A172 (cell line): ENCODE data around the gene TMEM151B. TPM values are rescaled to one million over a fixed set of nuclear protein-coding genes. Genes with fewer than 3 reads are reported as not detected.
"Not testable (repeated sequence)": the region's sequence is repeated elsewhere in the genome, so short reads cannot be mapped to it uniquely, and the experiment has no call there.

ENCODE experiments used
- DNase-seq: peaks from one replicate; pipeline ENCODE4 v3.0.0-alpha.2; 2015; ENCODE audit warnings: low spot score
- total RNA-seq: library from RNA; depleted of rRNA; stranded (reverse); fragments of >200 nt; shearing (Covaris generic); gene quantifications from 2 replicates; pipeline ENCODE4 v1.2.3, GENCODE V29; 2014

Gene TMEM151B
- total RNA-seq, 1 experiment from 2014 or later, result 1.3 TPM

DNA sequence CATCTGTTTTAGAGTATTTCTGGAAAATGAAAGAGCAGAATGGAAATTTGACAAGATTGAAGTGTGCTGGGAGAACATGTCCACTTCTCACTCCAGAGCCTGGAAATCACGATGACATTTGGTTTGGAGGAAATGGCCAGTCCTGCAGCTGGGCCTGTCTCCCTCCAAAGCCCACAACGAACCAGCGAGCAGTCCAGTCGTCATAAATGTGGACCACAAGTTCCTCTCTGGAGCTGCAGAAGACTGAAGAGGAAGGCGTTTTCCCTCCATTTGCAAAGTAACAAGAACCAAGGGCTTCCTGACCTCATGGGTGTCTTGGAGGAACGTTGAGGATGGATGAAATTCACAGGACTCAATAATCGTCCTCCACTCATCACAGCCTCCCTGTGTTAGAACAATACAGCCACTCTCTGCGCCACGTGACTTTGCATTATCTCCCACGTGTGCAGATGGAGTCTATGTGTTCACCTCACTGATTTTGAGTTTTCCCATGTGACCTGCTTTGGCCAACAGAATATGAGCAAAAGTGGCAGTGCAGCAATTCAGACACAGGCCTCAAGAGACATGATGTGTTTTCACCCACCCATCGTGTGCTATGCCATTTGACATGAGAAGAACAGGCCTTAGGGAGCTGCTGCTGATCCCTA, 63.1 kb downstream of the TMEM151B start:
- no peak for DNase-seq

DNA sequence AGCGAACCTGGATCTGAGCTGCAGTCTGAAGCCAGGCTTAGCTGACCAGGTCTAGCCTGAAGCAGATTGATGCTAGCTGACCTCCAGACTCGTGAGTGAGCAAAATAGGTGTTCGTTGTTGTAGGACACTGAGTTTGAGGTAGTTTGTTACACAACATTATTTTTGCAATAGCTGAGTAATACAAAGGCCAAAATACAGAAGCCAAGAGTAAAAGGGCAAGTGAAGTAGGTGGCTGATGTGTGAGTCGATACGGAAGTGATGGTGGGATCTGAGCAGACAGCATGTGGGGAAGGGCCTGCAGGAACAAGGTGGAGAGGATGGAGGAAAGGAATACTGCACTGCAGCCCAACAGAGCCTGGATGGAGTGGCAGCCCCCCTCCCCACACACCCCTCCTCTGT, 63.7 kb downstream of the TMEM151B start:
- DNase-seq, result no peak

DNA sequence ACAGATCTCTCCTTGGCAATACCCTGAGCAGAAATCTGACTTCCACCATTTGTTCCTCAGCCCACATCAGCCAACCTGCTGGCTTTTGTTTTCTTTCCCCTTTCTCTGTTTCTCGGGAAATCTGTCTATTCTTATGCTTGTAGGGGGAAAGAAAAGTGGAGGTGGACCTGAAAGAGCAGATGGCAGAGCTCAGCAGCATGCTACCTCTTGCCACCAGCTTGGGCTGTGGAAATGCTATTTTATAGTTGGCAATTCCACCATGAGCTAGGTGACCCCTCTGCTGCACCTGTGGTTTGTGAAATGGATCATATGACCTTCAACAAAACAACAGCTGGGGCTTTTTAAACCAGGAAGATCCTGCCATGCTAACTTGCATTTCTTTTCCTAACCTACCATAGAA, 65.4 kb downstream of the TMEM151B start:
- DNase-seq, result no peak

DNA sequence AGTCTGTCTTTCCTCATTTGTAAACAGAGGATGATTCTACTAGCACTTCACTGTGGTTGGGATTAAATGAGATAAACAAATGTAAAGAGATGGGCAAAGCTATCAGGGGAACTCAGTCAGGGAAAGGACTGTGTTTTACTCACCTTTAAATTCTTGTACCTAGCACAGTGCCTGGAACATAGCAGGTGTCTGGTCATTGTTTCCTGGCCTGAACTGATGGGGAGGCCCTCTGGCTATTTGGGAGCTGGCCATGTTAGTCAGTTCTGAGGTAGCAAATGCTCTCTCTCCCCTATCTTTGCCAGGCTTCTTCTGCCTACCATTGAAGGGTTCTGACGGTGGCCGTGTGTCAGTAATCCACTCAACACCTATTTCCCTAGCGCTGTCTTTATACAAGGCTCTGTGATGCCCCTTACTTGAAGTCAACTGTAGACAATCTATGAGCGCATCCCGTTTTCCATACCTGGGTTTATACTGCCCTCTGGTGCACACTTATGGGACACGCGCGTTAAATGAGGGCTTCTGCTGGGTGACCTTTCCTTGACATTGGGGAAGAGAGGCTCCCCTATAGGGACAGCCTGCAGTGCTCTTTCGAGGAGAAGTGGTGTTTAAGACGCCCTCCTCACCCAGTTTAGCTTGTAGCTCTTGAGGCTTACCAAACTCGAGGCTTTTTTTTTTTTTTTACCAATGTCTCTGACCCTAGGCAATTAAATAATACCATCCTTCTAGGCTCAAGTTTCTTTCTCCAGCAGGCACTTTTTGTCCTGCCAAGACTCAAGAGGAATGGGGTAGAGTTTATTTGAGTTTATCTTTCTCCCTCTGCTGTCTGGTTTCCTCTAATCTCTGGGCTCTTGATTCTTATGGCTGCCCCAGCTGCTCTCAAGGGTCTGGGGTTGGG, 68.2 kb downstream of the TMEM151B start:
- peak; percentile 62 for DNase-seq

DNA sequence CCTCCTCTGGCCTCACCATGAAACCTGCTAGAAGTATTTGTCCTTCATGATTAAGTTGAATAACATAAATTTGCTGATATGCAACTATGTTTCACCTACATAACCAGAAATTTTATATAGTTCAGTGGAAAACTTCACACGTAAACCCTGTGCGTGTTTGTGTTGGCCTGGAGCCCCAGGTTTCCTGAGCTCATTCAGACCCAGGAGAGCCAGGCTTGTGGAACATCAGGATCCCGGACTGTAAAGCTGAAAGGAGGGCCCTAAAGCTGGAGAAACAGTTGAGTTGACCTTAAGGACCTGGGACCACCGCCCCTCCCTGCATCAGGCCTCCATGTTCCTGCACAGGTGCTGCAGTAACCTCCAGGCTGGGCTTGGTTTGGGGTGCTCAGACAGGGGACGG, 69.1 kb downstream of the TMEM151B start:
- no peak for DNase-seq

DNA sequence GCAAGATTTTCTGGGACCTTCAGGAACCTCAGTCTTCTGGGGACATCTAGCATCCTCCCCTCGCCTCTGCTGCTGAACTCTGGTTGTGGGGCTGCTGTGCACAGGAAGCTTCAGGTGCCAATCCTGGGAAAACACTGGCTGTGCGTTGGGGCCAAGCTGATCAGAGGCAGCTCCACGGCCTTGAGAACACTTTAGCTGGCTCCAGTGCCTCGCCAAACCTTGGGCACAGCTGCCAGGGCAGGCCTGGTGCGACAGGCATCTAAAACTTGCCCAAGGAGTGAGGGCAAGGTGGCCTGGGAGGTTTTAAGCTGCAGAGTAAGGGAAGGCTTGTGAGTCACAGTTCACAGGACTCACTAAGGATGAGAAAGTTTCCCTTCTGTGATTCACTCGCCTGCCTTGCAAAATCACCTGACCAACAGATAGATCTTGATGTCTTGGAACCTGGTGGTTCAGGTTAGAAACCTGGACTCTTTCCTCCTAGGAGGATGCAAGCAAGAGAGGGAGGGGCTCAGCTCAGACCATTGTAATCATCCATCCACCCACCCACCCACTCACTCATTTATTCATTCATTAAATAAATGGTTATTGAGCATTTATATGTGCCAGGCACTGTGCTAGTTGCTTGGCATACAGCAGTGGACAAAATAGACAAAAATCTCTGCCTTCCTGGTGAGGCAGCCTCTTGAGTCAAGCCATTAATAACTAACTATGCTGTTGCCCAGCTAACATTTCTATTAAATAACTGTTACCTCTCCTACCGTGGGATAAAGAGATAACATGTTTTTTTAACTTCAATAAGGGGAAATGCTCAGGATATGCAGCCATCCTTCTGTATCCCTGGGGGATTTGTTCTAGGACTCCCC, 69.7 kb downstream of the TMEM151B start:
- DNase-seq, result peak; percentile 87

DNA sequence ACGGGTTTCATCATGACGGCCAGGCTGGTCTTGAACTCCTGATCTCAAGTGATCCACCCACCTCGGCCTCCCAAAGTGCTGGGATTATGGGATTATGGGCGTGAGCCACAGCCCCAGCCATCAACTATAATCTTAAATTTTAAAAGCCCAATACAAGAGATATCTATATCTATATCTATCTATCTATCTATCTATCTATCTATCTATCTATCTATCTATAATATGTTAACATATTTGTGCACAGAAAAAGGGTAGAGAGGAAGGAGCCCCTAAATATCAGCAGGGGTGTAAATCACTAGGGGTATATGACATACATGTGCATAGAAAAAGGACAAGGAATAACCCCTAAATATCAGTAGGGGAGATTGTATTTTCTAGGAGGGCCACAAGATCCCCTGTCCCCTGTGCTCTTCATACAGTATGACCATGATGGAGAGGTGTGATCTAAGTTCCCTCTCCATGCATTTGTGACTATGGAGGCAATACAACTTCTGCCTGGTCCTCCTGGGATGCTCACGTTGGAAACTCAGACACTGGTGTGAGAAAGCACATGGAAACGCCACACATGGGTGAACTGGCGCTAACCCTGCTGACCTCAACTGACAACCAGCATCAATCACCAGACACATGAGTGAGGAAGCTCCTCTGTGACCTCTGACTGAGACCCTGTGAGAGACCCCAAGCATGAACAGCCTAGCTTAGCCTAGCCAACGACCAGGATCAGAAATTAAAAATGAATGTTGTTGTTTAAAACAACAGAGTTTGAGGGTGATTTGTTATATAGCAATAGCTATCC, 71.0 kb downstream of the TMEM151B start:
- DNase-seq, result no peak

DNA sequence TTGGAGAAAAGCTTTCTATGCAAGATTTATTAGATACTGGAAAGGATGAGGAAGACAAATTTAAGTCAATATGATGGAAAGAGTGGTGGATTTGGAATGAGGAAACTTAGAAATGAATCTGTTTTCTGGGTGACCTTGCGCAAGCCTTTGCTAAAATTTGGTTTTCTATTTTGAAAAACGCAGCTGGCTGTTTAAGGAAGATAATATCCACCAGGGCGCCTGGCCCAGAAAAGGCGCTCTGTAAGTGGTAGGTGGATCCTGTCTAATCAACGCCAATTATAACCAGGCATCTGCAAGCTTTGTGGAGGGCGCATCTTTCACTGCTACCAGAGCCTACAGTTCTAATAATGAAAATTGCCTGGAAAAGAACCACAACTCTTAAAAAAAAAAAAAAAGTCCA, 71.8 kb downstream of the TMEM151B start:
- DNase-seq, result no peak

DNA sequence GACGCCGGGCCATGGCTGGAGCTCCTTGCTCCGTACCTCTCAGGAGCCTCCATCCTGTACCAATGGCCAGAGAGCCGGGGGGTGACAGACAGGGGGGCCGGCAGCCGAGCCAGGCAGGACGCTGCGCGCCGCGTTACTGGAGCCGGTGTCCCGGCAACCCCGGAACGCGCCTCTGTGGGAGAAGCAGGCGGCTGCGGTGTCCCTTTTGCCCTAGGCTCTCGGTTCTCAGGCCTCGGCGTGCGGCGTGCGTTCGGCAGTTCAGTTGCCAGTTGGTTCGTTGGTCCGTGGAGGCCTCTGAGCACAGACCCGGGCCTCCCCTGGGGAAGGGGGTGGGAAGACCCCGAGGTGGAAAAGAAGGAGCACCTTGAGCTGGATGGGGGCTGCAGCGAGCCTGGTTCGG, 72.2 kb downstream of the TMEM151B start, which contains the start of gene SPATS1:
Gene SPATS1 (plus strand): TSS at position 162 of the 400 bp plus-strand sequence. CDS start 446 bp downstream, outside the sequence.
- DNase-seq, result no peak

DNA sequence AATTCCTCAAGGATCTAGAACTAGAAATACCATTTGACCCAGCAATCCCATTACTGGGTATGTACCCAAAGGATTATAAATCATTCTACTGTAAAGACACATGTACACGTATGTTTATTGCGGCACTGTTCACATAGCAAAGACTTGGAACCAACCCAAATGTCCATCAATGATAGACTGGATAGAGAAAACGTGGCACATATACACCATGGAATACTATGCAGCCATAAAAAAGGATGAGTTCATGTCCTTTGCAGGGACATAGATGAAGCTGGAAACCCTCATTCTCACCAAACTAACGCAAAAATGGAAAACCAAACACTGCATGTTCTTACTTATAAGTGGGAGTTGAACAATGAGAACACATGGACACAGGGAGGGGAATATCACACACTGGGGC, 76.6 kb downstream of the TMEM151B start:
- not testable (repeated sequence) for DNase-seq

DNA sequence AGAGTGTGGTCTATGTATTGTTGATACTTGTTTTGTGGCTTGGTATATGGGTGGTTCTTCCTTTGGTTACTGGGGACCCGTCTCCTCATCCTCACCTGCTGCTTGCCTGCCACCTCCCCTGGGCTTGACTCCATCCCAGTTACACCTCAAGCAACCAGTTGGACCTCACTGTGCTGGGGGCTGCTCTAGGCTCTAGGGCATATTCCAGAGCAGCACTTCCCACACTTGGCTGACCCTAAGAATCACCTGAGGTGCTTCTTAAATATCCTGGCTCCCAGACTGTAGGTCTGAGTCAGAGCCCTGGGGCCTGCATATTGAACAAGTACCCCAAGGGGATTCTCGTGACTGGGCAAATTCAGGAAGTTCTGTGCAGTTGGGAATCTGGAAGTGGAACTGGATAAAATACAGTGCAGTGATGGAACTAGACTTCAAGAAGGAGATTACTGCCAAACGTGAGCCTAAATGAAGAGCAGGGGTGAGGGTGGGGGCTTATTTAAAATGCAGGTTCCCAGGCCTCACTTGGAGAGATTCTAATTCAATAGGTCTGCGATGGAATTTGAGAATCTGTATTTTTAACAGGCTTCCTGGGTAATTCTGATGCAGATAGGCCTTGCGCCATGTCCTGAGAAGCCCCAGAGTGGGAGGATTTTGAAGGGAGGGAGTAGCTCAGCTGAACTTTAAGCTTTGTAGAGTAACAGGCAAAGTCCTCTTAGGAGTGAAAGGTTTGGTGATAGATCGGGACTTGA, 79.8 kb downstream of the TMEM151B start:
- no peak for DNase-seq

DNA sequence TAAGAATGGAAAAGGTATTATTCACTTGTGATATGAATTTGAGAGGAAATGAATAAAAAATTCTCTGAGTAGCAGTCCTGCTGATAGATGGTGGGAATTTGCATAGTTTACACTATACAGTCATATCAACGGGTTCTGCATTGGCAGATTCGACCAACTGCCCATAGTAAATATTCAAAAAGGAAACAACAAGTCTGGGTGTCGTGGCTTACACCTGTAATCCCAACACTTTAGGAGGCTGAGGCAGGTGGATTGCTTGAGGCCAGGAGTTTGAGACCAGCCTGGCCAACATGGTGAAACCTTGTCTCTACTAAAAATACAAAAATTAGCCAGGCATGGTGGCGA, 80.4 kb downstream of the TMEM151B start:
- DNase-seq, result not testable (repeated sequence)

DNA sequence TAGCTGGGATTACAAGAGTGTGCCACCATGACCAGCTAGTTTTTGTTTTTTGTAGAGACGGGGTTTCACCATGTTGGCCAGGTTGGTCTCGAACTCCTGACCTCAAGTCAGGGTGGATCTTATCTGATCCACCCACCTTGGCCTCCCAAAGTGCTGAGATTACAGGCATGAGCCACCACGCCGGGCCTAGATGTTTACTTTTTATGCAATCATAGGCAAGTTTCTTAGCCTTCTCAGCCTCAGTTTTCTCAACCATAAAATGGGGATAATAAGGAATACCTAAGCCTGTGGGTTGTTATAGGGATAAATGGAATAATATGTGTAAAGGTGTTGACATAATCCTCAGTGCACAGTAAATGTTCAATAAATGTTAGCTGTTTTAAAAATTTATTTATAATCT, 82.0 kb downstream of the TMEM151B start:
- no peak for DNase-seq

DNA sequence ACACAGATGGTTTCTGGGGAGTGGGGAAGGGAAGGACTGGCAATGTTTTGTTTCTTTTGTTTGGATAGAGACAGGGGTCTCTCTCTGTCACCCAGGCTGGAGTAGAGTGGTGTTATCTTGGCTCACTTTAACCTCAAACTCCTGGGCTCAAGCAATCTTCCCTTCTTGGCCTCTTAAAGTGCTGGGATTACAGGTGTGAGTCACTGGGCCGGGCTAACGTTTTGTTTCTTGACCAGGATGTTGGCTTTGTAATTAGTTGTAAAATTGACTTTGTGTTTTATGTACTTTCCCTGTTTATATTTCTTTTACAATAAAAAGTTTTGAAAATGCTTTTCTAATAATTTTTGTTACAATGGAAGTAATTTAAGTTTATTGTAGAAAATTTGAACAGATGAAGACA, 83.1 kb downstream of the TMEM151B start:
- DNase-seq, result peak; percentile 47

DNA sequence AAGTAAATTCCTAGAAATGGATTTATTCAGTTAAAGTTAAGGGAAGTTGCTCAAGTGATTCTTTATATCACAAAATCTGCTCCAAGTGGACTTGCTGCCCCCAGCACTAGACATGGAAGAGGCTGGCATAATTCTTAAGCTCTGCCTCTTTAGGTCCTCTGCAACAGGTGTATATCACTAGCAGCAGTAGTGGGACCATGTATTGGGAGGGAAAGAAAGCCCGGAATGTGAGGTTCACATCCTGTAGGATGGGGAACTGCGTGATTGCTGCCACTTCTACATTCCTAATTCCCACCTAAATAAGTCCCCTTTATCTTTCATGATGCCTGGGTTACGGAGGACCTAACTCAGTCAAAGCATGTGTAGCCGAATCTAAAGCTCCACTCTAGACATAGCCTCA, 85.4 kb downstream of the TMEM151B start:
- DNase-seq, result no peak

DNA sequence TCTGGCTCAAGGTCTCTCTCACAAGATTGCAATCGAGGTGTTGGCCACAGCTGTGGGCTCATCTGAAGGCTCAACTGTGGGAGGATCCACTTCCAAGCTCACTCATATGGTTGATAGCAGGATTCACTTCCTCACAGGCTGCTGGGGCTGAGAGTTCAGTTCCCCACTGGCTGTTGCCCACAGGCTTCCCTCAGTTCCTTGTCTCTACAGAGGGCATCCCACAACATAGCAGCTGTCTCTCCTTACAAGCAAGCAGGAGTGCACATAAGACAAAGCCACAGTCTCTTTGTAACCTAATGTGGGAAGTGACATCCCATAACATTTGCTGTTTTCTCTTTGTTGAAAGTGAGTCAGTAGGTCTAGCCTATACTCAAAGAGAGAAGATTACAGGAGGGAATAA, 86.2 kb downstream of the TMEM151B start:
- DNase-seq, result no peak
